HG03060 (cell line): ENCODE data around the gene GPR33.

Source experiments
- ATAC-seq: cut with Tn5 transposase; IDR thresholded peaks from one replicate; pipeline ENCODE4 v1.9.1; 2021; ENCODE audit warnings: low read depth, moderate number of reproducible peaks; ENCODE audit not compliant: unreplicated experiment

The GPR33 gene, protein sequence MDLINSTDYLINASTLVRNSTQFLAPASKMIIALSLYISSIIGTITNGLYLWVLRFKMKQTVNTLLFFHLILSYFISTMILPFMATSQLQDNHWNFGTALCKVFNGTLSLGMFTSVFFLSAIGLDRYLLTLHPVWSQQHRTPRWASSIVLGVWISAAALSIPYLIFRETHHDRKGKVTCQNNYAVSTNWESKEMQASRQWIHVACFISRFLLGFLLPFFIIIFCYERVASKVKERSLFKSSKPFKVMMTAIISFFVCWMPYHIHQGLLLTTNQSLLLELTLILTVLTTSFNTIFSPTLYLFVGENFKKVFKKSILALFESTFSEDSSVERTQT

DNA sequence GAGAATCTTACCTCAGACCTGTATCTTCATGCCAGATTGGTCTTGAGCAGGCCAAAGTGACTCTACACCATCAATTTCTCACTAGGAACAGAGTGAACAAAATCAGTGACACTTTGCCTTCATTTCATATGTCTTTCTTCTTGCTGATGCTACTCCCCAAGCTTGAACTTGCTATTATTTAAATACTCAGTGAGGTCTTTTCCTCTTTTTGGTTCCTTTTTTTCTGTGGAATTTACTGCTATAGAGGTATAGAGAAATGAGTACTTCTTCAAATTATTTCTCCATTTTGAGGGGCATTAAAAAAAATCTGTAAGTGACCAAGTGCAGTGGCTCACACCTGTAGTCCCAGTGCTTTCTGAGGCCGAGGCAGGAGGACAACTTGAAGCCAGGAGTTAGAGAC is at the start of gene GPR33:
Gene GPR33 (minus strand): TSS at position 154 of the 400 bp plus-strand sequence. CDS start 4,074 bp downstream, outside the sequence.
- ATAC-seq, result no peak

DNA sequence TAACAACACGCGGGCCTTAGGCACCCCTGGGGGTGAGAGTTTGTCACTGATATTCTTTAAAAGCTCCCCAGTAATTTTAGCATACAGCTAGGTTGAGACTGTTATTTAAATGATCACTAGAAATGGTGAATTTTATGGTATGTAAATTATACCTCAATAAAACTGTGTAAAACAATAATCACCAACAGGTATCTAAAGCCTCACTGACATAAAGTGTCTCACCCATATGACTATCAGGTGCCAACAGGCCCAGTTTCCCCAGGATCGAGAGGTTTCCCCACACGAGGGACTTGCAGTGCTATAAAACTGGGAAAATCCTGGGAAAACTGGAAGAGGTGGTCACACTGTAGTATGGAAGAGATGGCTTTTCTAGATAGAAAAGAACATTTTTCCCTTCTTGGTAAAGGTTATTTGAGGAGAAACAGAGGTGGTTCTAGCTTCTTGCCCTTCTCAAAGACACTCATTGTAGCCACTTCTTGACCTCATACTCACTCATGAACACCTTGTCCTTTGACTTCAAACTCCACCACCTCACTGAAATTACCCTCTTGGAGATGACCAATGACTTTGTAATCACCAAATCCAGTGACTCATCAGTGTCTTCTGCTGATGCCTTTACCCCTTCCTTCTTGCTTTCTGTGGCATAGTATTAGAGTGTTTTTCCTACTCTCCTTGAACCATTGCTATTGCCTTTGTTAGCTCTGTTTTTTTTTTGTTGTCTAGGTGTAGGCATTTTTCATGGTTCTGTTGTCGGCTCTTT is 48.5 kb upstream of the GPR33 start:
- ATAC-seq, result no peak

DNA sequence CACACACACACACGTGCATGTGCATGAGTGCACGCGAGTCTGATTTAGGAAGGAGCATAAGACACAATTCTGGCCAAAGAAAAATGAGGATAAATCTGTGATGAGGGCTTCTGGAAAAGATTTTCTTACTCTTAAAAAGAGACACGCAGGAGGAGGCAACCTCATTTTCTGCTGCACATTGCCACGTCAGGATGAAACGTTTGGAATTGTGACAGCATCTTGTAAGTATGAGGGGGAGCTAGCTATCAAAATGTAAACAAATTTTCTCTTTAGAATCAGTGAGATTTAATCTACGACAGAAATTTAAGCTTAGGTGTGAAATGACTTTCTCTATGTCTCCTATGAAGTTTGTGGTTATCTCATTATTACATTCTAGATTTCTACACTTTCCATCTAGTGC is 42.3 kb upstream of the GPR33 start:
- ATAC-seq, result no peak

DNA sequence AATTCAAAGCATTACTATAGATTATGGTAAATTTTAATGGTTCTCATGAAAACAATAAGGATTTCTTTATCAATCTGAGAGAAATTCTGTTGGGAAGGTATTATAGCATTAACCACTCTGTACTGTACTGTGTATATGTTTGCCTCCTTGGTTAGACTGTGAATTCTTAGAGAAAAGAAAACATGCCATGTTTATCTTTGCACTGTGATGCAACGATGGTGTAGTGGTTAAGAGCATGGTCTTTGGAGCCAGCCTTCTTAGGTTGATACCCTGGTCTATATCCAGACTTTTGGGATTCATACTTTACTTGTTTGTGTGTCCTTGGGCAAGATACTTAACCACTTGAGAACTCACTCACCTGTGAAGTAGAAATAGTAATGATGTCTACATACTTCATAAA is 41.2 kb upstream of the GPR33 start:
- no peak for ATAC-seq

DNA sequence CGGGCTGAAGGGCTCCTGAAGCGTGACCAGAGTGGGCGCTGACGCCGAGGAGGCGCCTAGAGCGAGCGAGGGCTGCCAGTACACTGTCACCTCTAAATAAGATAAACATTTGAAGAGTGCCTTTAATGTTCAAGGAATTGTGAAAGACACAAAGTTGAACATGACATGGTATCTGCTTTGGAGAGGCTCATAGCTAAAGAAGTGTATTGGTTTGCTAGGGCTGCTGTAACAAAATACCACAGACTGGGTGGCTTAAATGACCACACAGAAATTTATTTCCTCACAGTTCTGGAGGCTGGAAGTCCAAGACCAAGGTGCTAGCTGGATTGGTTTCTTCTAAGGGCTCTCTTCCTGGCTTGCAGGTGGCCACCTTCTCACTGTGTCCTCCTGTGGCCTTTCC is 39.7 kb upstream of the GPR33 start:
- ATAC-seq, result no peak

DNA sequence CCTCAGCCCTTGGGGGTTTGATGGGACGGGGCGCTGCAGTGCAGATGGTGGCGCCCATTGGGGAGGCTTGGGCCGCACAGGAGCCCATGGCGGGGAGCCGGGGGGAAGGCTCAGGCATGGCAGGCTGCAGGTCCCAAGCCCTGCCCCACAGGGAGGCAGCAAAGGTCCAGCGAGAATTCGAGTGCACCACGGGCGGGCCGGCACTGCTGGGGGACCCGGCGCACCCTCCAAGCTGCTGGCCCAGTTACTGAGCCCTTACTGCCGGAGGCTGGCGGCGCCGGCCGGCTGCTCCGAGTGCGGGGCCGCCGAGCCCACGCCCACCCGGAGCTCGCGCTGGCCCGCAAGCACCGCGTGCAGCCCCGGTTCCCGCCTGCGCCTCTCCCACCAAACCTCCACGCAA is 39.2 kb upstream of the GPR33 start:
- no peak for ATAC-seq

DNA sequence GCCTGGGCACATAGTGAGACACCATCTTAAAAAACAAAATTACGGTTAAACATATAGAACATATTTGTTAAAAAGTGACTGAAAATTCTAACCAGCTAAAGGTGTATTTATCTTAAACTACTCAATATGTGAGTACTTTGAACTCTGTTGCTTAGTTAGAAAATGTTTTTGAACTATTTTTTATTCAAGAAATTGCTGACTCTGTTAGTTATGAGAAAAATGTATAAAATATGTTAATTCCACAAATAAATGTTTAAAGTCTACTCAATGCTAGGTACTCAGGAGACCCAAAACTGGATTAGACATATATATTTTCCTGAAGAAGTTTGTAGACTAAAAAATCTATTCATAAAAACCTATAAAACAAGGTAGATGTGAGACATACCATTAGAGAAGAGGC is 23.0 kb upstream of the GPR33 start:
- no peak for ATAC-seq

DNA sequence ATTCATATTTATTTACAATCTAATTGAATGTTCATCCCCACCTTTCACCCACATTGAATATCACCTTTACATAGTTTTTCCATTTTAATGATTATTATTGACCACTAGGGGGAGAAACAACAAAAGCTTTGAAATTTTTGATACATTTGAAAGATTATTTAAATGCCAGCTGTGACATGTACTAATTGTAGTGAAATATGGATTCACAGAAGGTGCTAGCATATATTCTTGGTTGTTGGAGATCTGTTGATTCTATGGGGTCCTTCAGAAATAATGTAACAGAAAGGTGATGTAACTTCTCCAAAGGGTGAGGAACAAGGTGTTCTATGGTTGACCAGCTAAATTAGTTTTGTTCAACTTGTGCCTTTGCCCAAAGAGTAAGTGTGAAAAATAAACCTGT is 22.4 kb upstream of the GPR33 start:
- ATAC-seq, result no peak

DNA sequence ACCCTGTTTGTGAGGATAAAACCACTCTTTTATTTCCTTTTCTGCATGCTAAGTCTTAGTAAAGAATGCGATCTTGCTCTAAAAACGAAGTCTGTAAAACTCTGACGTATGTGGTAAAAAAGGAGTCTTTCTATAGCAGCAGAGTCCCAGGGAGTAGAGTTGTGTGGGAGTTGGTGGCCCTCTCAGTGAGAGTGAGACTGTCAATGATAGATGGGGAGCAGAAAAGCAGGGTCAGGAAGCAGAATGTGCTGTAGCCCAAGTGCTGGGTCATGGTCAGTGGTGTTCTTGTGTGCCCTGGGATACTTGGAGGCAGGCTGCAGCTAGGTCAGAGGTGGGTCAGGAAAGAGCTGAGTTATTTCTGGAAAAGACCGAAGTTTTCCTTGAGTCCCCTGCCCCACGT is 20.3 kb upstream of the GPR33 start:
- ATAC-seq, result no peak

DNA sequence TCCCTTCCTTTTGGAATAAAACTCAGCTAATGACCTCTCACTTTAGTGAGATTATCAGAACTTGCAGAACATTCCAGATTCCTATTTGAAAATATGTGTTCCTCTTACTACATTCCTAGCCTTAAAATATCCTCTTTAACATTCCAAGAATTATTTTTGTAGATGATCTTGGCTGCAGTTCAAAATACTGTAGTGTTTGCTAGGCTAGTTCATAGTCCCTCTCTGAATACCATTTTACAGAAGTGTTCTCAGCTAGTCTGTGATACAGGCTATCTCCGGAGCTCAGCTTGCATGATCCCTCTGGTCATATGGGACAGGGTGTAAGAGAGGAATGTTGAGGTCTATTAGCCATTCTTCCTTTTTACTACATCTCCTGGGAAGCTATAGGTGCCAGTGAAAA is 17.6 kb upstream of the GPR33 start:
- no peak for ATAC-seq

DNA sequence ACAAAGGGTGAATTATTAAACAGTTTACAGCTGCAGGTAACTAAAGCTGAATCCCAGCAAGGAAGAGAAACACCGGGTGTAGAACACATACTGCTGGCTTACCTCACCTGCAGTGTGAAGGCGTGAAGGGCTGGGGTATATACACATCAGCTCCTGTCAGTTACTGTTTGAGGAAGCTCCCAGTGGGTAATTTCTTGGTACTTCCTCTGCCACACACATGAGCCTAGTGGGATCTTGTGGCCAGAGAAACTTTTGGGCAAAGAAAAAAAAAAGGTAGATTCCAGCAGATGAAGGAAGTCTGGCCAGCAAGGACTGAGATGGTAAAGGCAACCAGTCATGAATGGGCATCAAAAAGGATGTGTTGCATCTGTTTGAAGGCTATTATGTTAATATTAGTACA is 14.0 kb upstream of the GPR33 start:
- ATAC-seq, result no peak

DNA sequence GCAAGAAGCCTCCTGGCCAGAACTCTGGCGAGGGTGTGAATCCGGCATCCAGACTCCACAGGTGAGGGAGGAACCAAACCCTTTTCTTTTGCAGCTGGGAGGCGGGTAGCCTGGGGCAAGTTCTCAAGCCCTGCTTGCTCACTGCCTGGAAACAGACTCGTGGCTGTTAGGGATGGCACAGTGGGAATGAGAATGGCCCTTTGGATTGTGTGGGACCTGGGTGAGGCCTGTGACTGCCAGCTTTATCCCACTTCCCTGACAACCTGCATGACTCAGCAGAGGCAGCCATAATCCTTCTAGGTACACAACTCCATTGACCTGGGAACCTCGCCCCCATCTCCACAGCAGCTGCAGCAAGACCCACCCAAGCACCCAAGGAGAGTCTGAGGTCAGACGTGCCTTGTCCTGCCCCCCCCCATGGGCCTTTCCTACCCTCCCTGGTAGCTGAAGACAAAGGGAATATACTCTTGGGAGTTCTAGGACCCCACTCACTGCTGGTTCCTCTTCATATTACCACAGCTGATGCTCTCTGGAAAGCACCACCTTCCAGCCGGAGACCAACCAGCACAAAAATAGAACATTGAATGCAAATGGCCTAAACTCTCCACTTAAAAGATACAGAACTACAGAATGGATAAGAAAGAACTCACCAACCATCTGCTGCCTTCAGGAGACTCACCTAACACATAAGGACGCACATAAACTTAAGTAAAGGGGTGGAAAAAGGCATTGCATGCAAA is 5.1 kb upstream of the GPR33 start:
- ATAC-seq, result no peak

DNA sequence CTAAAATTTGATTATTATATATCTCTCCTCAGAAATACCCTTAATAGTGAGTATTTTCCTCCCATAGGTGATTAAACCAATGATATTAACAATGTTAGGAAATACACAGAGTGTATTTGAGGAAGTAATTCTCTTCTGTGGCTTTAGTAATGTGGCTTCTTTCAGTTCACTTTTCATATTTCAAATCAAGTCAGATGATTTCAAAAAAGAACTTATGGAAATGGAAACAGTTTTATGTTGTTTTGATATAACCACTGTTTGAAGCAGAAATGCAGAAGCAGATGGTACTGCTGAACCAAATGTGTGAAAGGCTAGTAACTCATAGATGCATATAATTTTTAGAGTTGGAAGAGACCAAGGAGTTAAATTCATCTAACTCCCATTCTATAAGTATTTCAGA is 1.9 kb upstream of the GPR33 start:
- no peak for ATAC-seq

DNA sequence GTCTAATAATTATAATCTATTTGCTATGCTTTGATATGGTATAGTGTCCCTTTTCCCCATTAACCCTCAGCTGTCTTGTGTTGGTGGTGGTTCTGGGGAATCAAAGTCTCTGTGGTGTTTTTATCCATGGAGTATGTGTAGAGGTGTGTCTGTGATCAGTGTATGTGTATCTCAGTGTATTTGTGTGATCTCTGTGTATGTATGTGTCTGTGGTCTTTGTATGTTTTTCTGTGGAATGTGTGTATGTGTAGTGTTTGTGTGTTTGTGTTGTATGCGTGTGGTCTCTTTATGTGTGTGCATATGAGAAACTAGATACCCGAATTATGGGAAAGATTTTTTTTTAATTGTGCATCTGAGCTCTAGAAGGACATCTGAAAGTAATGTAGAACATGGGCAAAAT is 1.1 kb downstream of the GPR33 start:
- ATAC-seq, result no peak

DNA sequence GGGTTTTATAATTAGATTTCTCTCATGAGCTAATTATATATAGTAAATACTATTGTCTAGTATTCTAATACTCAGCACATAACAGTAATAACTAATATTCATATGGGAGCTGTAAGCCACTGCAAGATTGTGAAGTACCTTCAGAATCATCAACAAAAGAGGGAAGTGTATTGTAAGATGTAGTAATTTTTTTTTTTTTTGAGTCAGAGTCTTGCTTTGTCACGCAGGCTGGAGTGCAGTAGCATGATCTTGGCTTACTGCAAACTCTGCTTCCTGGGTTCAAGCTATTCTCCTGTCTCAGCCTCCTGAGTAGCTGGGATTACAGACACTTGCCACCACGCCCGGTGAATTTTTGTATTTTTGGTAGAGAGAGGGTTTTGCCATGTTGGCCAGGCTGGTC is 3.1 kb downstream of the GPR33 start:
- no peak for ATAC-seq

DNA sequence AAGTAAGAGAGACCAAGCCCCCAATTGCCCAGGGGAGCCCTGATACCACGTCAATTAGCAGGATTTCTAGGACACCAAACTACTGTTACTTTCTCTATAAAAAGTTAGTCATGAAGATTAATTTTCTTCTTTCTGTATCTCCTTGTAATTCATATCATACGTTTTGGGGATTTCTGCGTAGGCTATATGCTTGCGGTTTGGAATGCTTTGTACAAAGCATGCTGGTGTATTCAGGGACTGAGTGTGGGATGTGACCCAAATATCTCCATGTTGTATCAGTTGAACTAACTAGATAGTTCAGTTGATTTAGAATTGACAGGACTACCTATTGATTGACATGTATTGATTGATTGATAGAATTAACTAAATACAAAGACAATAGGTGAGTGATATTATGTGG is 7.7 kb downstream of the GPR33 start:
- no peak for ATAC-seq

DNA sequence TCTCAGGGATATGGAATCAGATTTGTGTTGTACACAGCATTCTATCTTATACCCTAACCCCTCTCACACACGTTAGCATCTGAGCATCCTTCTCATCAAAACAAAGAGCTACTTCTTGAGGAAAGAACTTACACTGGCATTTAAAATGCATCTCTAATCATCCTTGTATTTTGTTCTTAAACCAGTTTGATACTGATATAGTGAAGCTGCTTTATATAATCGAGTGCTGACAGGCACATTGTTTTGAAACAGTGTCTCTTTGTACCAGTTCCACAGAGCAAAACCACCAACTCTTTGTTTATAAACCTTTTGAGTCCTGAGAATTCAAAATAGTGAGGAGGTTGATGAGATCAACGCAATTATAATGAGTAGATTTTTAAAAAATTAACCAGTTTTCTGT is 8.8 kb downstream of the GPR33 start:
- no peak for ATAC-seq

DNA sequence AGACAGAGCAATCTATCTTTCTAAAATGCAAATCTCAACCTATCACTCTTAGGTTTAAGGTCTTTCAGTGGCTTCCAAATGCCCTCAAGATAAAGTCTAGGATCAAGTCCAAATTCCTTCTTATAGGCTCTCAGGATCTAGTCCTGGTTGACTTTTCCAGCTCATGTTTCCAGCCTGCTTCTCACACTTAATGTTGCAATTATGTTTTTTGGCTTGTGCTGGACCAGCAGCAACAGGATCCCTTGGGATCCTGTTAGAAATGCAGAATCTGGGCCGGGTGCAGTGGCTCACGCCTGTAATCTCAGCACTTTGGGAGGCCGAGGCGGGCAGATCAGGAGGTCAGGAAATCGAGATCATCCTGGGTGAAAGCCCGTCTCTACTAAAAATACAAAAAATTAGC is 10.6 kb downstream of the GPR33 start:
- ATAC-seq, result no peak

DNA sequence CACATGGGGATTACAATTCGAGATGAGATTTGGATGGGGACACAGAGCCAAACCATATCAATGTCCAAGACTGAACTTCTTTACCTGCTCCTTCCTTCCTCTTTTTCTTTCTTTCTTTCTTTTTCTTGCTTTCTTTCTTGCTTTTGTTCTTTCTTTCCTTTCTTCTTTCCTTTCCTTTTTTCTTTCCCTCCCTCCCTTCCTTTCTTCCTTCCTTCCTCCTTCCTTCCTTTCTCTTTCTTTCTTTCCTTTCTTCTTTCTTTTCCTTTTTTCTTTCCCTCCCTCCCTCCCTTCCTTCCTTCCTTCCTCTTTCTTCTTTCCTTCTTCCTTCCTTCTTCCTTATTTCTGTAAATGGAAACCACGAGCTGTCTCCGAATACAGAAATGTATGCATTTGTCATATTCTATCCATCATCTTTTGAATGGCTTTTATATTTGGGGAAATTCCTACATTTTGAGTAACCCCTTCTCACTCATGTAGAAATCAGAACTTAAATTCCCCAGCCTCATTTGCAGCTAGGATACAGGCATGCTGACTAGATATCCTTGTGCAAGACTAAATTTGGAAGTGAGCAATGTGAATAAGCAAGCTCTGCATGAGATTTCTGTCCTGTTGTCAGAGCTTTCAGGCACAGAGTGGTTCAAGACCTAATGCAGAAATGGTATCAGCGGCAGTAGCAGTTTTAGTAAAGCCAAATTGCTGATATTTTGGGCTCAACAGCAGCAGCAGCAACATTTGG is 11.5 kb downstream of the GPR33 start:
- ATAC-seq, result no peak

DNA sequence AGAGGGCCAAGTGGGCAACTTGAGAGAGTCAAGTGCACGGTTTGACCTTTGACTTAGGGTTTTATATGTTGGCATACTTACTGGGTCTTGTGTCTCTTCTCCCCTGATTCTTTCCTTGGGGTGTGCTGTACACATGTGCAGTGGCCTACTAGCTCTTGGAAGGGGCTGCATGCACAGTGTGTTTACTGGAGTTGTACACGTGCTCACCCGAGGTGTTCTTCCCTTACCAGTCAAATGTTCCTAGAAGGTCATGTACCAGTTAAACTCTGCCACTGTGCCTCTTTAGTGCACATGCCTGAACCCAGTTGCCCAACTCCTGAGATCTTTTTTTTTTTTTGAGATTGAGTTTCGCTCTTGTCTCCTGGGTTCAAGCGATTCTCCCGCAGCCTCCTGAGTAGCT is 21.3 kb downstream of the GPR33 start:
- ATAC-seq, result no peak

DNA sequence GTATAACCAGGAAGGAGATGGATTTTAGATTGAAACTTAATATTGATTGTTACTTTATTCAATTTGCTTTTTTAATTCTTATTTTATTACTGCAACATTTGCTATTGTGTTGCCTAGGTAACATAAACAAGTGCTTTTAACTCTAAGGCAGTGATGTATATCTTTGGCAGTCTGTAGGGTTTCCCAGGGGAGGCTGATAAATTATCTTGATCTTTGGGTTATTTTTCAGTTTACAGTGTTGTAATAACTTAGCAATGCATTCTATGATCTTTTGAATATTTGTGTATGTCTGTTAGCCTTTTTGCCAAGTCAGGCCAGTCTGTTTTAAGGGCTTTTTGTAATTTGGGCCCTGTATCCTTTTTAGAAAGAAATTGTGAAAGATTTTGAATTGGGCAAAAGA is 22.7 kb downstream of the GPR33 start:
- ATAC-seq, result no peak
